Lower leg skin (tissue), 4 donors: ENCODE measurements around the gene CNOT6L. TPM values are rescaled to one million over a fixed set of nuclear protein-coding genes. Genes with fewer than 3 reads are reported as not detected.
"Not testable (repeated sequence)": the region's sequence is repeated elsewhere in the genome, so short reads cannot be mapped to it uniquely, and the experiment has no call there.

ENCODE experiments used
- DNase-seq, 2 donors: peaks; one replicate each; pipeline ENCODE4 v3.0.0-alpha.2; 2019; ENCODE audit warnings: low spot score in 2 of 2
- H3K4me3 ChIP-seq: fragments of 200-600 bp; sonication (generic); 2 replicates; pipeline ENCODE4 v1.5.1; 2017; ENCODE audit warnings: mild to moderate bottlenecking, low read depth; ENCODE audit not compliant: poor library complexity, severe bottlenecking
- CTCF ChIP-seq, 3 donors: fragments of 450-650 bp; IDR thresholded peaks; one replicate each; pipeline ENCODE4 v1.5.1; 2016; ENCODE audit warnings: antibody characterized with exemption in 3 of 3, mild to moderate bottlenecking in 3 of 3, moderate library complexity in 2 of 3
- POLR2A ChIP-seq, 2 donors: fragments of 450-650 bp; IDR thresholded peaks; one replicate each; pipeline ENCODE4 v1.6.1; 2016 to 2017; ENCODE audit warnings: antibody characterized with exemption in 2 of 2, mild to moderate bottlenecking in 1 of 2, moderate library complexity in 1 of 2
- WGBS, 2 donors: methylation state at CpG; one replicate each; pipeline ENCODE4 v1.1.5; 2018; 5-methylcytosine and 5-hydroxymethylcytosine counted together
- intact Hi-C: fragments of 100-400 bp; cut with DNase I; formaldehyde crosslinking; loops from one replicate; pipeline ENCODE4 v1.15.0; 2023; ENCODE audit warnings: low total_unique reads
- total RNA-seq, 4 donors: library from RNA; depleted of rRNA; stranded (reverse); fragments of >200 nt; gene quantifications; one replicate each; pipeline ENCODE4 v1.1.0, GENCODE V29; 2016

CNOT6L gene
- total RNA-seq = 10 to 100 TPM; 27.7 to 35.5 (median 33.0) TPM

GRCh38 chr4:77818602-77819403, at the start of gene CNOT6L:
Gene CNOT6L (minus strand): TSS chr4:77819368. CDS start chr4:77819308, 60 bp downstream.
- TF ChIP-seq CTCF (IDR thresholded peaks at IDR 0.05) = no peak
- peak within 1 kb of the TSS; percentile 96 for H3K4me3 ChIP-seq
- WGBS, 2 donors = 0% methylated on average over 43 to 81 of the region's 89 CpGs
- intact Hi-C loops = no loop called here
- DNase-seq = peak; percentile 60 to 93

- 95 to 98% methylated on average over 3 of the region's 3 CpGs for WGBS, 2 donors
- no peak overlapping the region for H3K4me3 ChIP-seq
- TF ChIP-seq CTCF (IDR thresholded peaks at IDR 0.05) = no peak
- no peak for TF ChIP-seq POLR2A (IDR thresholded peaks at IDR 0.05)
- intact Hi-C loops = no loop called here
- DNase-seq = no peak
These were observed 46.1 kb upstream of the CNOT6L start for GRCh38 chr4:77865259-77865658.

GRCh38 chr4:77863341-77863740, 44.2 kb upstream of the CNOT6L start:
- DNase-seq, intact Hi-C loops: not testable (repeated sequence)
- WGBS, 2 donors = 21 to 24% methylated on average over 14 of the region's 14 CpGs
- peak overlapping the region; percentile 75 for H3K4me3 ChIP-seq

GRCh38 chr4:77862478-77863216, 43.5 kb upstream of the CNOT6L start, which contains the start of gene MRPL1:
Gene MRPL1 (plus strand): TSS chr4:77862830. CDS start chr4:77862849, 19 bp downstream.
- TF ChIP-seq POLR2A (IDR thresholded peaks at IDR 0.05) (no peak), CTCF (IDR thresholded peaks at IDR 0.05) (no peak)
- peak within 1 kb of the TSS; percentile 75 for H3K4me3 ChIP-seq
- DNase-seq = peak; percentile 93 to 97
- intact Hi-C loops = no loop called here
- 0% methylated on average over 33 of the region's 33 CpGs for WGBS, 2 donors

GRCh38 chr4:77861495-77861894, 42.3 kb upstream of the CNOT6L start:
- no peak for DNase-seq
- 72 to 79% methylated on average over 1 of the region's 1 CpG for WGBS, 2 donors
- H3K4me3 ChIP-seq = no peak overlapping the region
- intact Hi-C loops = no loop called here
- TF ChIP-seq POLR2A (IDR thresholded peaks at IDR 0.05) (no peak), CTCF (IDR thresholded peaks at IDR 0.05) (no peak)

- intact Hi-C loops = no loop called here
- DNase-seq = no peak
- 97% methylated on average over 3 of the region's 3 CpGs for WGBS, 2 donors
- no peak overlapping the region for H3K4me3 ChIP-seq
- no peak for TF ChIP-seq CTCF (IDR thresholded peaks at IDR 0.05)
- no peak for TF ChIP-seq POLR2A (IDR thresholded peaks at IDR 0.05)
These were observed 40.1 kb upstream of the CNOT6L start for GRCh38 chr4:77859256-77859655.
